HepG2 (cell line): ENCODE data around the gene KISS1R. TPM values are rescaled to one million over a fixed set of nuclear protein-coding genes. Genes with fewer than 3 reads are reported as not detected.
A peak's percentile ranks its signal among the peaks of the same experiment; 100 is the strongest.

Source experiments
- FOXC1 ChIP-seq: sonication (generic); formaldehyde crosslinking; IDR thresholded peaks from 2 replicates; pipeline ENCODE4 v1.8.0; 2022; ENCODE audit warnings: mild to moderate bottlenecking, missing genetic modification reagents, borderline replicate concordance
- GLI4 ChIP-seq: sonication (generic); formaldehyde crosslinking; IDR thresholded peaks from 2 replicates; pipeline ENCODE4 v1.5.1; 2020; ENCODE audit warnings: missing genetic modification reagents, mild to moderate bottlenecking, moderate library complexity, borderline replicate concordance
- NAIF1 ChIP-seq: sonication (generic); formaldehyde crosslinking; IDR thresholded peaks from 2 replicates; pipeline ENCODE4 v1.5.0; 2020; ENCODE audit warnings: mild to moderate bottlenecking, missing genetic modification reagents, borderline replicate concordance
- PAX8 ChIP-seq: sonication (generic); formaldehyde crosslinking; IDR thresholded peaks from 2 replicates; pipeline ENCODE4 v1.8.0; 2022; ENCODE audit warnings: mild to moderate bottlenecking, missing genetic modification reagents, borderline replicate concordance
- PHF21A ChIP-seq: sonication (generic); formaldehyde crosslinking; IDR thresholded peaks from 2 replicates; pipeline ENCODE4 v1.5.0; 2020; ENCODE audit warnings: mild to moderate bottlenecking, missing genetic modification reagents
- PHF8 ChIP-seq: sonication (generic); formaldehyde crosslinking; IDR thresholded peaks from 2 replicates; pipeline ENCODE4 v1.5.0; 2020; ENCODE audit warnings: missing genetic modification reagents
- RARG ChIP-seq: sonication (generic); formaldehyde crosslinking; IDR thresholded peaks from 2 replicates; pipeline ENCODE4 v1.4.0; 2020; ENCODE audit warnings: low read depth, mild to moderate bottlenecking, missing genetic modification reagents
- SP140L ChIP-seq: sonication (generic); formaldehyde crosslinking; IDR thresholded peaks from 2 replicates; pipeline ENCODE4 v1.4.0; 2020; ENCODE audit warnings: missing genetic modification reagents, borderline replicate concordance
- SP2 ChIP-seq: sonication (generic); formaldehyde crosslinking; IDR thresholded peaks from 2 replicates; pipeline ENCODE4 v1.5.1; 2020; ENCODE audit warnings: mild to moderate bottlenecking, missing genetic modification reagents
- SPEN ChIP-seq: sonication (generic); formaldehyde crosslinking; IDR thresholded peaks from 2 replicates; pipeline ENCODE4 v1.5.1; 2020; ENCODE audit warnings: low read depth, mild to moderate bottlenecking, missing genetic modification reagents
- TSC22D2 ChIP-seq: sonication (generic); formaldehyde crosslinking; IDR thresholded peaks from 2 replicates; pipeline ENCODE4 v1.5.1; 2020; ENCODE audit warnings: missing genetic modification reagents, mild to moderate bottlenecking, borderline replicate concordance
- ZHX1 ChIP-seq: sonication (generic); formaldehyde crosslinking; IDR thresholded peaks from 2 replicates; pipeline ENCODE4 v1.8.1; 2022; ENCODE audit warnings: low read depth, mild to moderate bottlenecking, missing genetic modification reagents
- ZNF326 ChIP-seq: sonication (generic); formaldehyde crosslinking; IDR thresholded peaks from 2 replicates; pipeline ENCODE4 v1.4.0; 2020; ENCODE audit warnings: missing genetic modification reagents, borderline replicate concordance
- ZNF557 ChIP-seq: sonication (generic); formaldehyde crosslinking; IDR thresholded peaks from 2 replicates; pipeline ENCODE4 v1.4.0; 2020; ENCODE audit warnings: missing genetic modification reagents
- ZNF589 ChIP-seq: sonication (generic); formaldehyde crosslinking; conservative IDR thresholded peaks from 2 replicates; pipeline ENCODE4 v1.8.0; 2022; ENCODE audit warnings: mild to moderate bottlenecking, moderate library complexity, missing genetic modification reagents
- ZSCAN31 ChIP-seq: sonication (generic); formaldehyde crosslinking; IDR thresholded peaks from 2 replicates; pipeline ENCODE4 v1.5.0; 2020; ENCODE audit warnings: low read depth, mild to moderate bottlenecking, missing genetic modification reagents
- polyA plus RNA-seq, 8 experiments: library from polyadenylated mRNA; depleted of rRNA in 3 of 8; stranded (reverse) in 7 of 8; unstranded in 1 of 8; fragments of >200 nt; fragmentation: Illumina TruSeq in 4 of 8; extraction: Trizol in 4 of 8; gene quantifications; 2 replicates each; pipeline versions ENCODE4 v1.2.1 to v1.2.3, GENCODE V29; 2011 to 2016; ENCODE audit warnings: low read depth in 4 of 8, missing spikeins in 1 of 8, mixed read lengths in 1 of 8; ENCODE audit not compliant: insufficient read depth in 1 of 8
- total RNA-seq, 5 experiments: library from RNA; depleted of rRNA; stranded (reverse); fragments of >200 nt; fragmentation: Illumina TruSeq; extraction: Trizol; gene quantifications; 2 replicates each; pipeline ENCODE4 v1.2.3, GENCODE V29; 2016; ENCODE audit warnings: low read depth in 1 of 5
- TF ChIP-seq, protein P1 (sequence below): sonication (generic); formaldehyde crosslinking; IDR thresholded peaks from 2 replicates; pipeline ENCODE4 v1.8.1; 2022; ENCODE audit warnings: mild to moderate bottlenecking, missing genetic modification reagents
- TF ChIP-seq, protein P2 (sequence below): sonication (generic); formaldehyde crosslinking; IDR thresholded peaks from 2 replicates; pipeline ENCODE4 v1.4.0; 2020; ENCODE audit warnings: missing genetic modification reagents, borderline replicate concordance
- TF ChIP-seq, protein P3 (sequence below): sonication (generic); formaldehyde crosslinking; IDR thresholded peaks from 2 replicates; pipeline ENCODE4 v1.8.1; 2023; ENCODE audit warnings: mild to moderate bottlenecking, missing genetic modification reagents, borderline replicate concordance

KISS1R gene
- total and polyA plus RNA-seq, 2 of the 13 experiments (the other 11 are each of a cell fraction or from before 2014, with no cell fraction given): 1.1 to 10.2 TPM

GRCh38 chr19:917323-918151, at the start of gene KISS1R (continued):
- 0 out of 2 replicates have a peak, but pooled peaks have one; percentile 27 for TF ChIP-seq ZHX1
- TF ChIP-seq ZSCAN31 (CRISPR knock-in tag): peak; percentile 31; the same call in 1 of the 2 replicates
- TF ChIP-seq ZNF557 (CRISPR knock-in tag): peak; percentile 48; the same call in 1 of the 2 replicates
- TF ChIP-seq, protein P1, sequence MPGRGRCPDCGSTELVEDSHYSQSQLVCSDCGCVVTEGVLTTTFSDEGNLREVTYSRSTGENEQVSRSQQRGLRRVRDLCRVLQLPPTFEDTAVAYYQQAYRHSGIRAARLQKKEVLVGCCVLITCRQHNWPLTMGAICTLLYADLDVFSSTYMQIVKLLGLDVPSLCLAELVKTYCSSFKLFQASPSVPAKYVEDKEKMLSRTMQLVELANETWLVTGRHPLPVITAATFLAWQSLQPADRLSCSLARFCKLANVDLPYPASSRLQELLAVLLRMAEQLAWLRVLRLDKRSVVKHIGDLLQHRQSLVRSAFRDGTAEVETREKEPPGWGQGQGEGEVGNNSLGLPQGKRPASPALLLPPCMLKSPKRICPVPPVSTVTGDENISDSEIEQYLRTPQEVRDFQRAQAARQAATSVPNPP: peak; percentile 78; the same call in 1 of the 2 replicates
- peak; percentile 65 for TF ChIP-seq SPEN (CRISPR knock-in tag)
- 0 out of 2 replicates have a peak, but pooled peaks have one; percentile 8 for TF ChIP-seq FOXC1 (CRISPR knock-in tag)
- no peak for TF ChIP-seq GLI4 (CRISPR knock-in tag)
- no peak for TF ChIP-seq NAIF1 (CRISPR knock-in tag)
- no peak for TF ChIP-seq SP140L (CRISPR knock-in tag)
- TF ChIP-seq PHF21A: peak; percentile 89
- TF ChIP-seq, protein P2, sequence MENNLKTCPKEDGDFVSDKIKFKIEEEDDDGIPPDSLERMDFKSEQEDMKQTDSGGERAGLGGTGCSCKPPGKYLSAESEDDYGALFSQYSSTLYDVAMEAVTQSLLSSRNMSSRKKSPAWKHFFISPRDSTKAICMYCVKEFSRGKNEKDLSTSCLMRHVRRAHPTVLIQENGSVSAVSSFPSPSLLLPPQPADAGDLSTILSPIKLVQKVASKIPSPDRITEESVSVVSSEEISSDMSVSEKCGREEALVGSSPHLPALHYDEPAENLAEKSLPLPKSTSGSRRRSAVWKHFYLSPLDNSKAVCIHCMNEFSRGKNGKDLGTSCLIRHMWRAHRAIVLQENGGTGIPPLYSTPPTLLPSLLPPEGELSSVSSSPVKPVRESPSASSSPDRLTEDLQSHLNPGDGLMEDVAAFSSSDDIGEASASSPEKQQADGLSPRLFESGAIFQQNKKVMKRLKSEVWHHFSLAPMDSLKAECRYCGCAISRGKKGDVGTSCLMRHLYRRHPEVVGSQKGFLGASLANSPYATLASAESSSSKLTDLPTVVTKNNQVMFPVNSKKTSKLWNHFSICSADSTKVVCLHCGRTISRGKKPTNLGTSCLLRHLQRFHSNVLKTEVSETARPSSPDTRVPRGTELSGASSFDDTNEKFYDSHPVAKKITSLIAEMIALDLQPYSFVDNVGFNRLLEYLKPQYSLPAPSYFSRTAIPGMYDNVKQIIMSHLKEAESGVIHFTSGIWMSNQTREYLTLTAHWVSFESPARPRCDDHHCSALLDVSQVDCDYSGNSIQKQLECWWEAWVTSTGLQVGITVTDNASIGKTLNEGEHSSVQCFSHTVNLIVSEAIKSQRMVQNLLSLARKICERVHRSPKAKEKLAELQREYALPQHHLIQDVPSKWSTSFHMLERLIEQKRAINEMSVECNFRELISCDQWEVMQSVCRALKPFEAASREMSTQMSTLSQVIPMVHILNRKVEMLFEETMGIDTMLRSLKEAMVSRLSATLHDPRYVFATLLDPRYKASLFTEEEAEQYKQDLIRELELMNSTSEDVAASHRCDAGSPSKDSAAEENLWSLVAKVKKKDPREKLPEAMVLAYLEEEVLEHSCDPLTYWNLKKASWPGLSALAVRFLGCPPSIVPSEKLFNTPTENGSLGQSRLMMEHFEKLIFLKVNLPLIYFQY (CRISPR knock-in tag): peak; percentile 42; the same call in 1 of the 2 replicates
- peak; percentile 77; the same call in 1 of the 2 replicates for TF ChIP-seq TSC22D2 (CRISPR knock-in tag)
- TF ChIP-seq ZNF326: no peak
- TF ChIP-seq RARG (CRISPR knock-in tag): no peak
- TF ChIP-seq PHF8 (CRISPR knock-in tag): peak; percentile 65
- TF ChIP-seq, protein P3, sequence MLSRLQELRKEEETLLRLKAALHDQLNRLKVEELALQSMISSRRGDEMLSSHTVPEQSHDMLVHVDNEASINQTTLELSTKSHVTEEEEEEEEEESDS (CRISPR knock-in tag): peak; percentile 87; the same call in 1 of the 2 replicates
- TF ChIP-seq SP2 (CRISPR knock-in tag): peak; percentile 18; the same call in 1 of the 2 replicates
- TF ChIP-seq ZNF589 (CRISPR knock-in tag): peak; percentile 41
- no peak; the same call in 1 of the 2 replicates for TF ChIP-seq PAX8 (CRISPR knock-in tag)
